HG03521 (cell line): ENCODE data around the gene SALL2.
"Not testable (repeated sequence)": the region's sequence is repeated elsewhere in the genome, so short reads cannot be mapped to it uniquely, and the experiment has no call there.

ENCODE experiments used
- ATAC-seq: cut with Tn5 transposase; IDR thresholded peaks from one replicate; pipeline ENCODE4 v1.9.1; 2021; ENCODE audit warnings: mild to moderate bottlenecking, moderate library complexity; ENCODE audit not compliant: unreplicated experiment

SALL2 gene

DNA sequence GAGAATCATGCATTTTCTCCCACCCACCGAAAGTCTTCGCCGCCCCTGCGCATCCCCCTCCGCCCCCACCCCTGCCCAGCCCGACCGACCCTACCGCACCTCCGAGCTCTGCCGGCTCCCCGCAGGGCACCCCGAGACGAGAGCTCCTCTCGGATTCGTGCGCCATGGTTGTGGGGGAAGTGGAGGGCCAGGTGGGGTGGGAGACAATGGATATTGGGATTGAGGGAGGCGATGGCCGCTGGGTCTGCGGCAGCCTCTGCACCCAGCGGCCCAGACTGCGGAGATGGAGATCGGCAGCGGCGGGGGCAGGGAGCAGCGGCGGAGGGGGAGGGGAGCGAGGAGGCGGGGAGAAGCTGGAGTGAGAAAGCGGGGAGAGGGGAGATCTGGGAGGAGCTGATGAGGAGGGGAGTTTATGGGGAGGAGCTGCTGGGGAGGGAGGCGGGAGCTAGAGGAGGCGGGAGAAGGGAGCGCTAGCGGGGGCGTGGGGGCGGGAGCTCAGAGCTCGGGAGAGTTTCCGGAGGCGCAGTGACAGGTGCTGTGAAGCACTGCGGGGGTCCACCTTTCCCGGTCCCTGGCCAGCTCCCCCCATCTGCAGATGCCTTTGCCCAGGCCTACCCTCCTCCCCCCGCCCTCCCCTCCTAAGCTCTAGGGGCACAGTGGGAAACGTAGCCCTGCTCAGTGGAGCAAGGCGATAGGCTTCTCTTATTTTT lies at the start of gene SALL2:
SALL2 (minus strand) TSS at position 385 of the 710 bp plus-strand sequence; CDS start at position 166, 219 bp downstream.
- ATAC-seq = no peak

DNA sequence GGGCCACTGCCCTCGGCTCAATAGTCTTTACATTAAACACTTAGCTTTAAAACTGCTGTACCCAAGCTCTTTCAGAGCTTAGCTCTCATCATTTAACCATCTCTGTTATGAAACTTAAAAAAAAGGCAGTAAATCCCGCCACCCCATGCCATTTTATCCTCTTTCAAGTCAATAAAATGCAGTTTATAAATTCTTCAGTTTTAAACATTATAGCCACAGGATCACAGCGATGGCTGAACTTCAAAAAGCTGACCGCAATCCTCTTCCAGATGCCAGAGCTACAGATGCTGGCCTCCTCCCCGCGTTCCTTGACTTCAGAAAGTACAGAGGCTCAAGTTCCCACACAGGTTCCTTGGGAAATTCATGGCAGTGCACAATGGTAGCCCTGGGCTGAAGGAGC lies 49.5 kb upstream of the SALL2 start:
- no peak for ATAC-seq

DNA sequence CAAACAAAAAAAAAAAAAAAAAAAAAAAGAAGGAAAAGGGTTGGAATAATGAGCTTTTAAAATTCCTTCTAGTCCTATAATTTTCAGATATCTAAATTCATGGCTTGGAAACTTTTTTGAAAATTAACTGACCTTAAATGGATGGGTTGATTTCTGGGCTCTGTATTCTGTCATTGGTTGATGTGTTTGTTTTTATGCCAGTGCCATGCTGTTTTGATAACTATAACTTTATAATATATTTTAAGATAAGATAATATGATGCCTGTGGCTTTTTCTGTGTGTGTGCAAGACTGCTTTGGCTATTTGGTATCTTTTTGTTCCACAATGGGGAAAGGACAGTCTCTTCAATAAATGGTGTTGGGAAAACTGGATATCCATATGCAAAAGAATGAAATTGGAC lies 46.5 kb upstream of the SALL2 start:
- ATAC-seq = no peak

DNA sequence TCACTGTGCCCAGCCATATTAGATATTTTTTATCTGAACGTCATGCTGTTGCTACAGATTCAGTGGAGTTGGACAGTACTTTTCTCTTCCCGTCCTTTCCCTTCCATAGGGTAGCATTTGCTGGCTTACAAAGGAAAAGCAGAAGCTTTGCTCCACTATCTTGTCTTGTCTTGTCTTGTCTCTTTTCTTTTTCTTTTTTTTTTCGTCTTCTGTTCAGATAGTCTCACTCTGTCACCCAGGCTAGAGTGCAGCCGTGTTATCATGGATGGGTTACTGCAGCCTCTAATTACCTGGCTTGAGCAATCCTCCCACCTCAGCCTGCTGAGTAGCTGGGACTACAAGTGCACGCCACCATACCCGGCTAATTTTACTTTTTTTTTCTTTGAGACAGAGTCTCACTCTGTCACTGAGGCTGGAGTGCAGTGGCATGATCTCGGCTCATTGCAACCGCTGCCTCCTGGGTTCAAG lies 32.6 kb upstream of the SALL2 start:
- no peak for ATAC-seq

DNA sequence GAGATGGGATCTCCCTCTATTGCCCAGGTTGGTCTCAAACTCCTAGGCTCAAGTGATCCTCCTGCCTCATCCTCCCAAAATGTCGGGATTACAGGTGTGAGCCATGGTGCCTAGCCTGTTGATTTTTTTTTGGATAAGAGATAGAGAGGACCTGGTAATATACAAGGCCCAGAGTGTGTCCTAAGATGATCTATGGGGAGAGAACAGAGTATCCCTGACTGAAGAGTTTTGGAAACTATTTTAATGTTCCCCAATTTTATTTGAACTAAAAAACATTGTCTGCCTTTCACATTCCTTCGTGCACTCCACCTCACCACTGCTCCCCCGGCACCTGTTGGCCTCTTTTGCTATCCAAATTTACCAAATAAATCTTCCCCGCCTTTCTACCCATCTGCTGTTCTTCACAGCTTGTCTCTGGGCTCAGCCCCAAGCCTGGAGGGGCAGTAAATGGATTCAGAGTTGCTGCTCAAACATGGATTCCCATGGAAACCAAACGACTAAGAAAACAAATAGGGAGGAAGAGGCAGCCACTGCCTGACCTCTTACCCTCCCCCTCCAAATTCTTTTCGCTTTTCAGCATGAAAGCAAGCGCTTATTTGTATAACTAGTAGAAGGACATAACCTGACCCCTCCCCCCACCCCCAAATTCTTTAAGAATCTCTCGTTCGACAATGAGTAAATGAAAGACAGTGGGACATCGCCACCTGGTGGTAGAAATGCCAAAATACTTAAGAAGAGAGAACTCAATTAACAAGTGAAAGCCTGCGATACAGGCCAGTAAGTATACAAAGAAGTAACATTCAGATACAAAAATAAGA lies 31.1 kb upstream of the SALL2 start:
- no peak for ATAC-seq

DNA sequence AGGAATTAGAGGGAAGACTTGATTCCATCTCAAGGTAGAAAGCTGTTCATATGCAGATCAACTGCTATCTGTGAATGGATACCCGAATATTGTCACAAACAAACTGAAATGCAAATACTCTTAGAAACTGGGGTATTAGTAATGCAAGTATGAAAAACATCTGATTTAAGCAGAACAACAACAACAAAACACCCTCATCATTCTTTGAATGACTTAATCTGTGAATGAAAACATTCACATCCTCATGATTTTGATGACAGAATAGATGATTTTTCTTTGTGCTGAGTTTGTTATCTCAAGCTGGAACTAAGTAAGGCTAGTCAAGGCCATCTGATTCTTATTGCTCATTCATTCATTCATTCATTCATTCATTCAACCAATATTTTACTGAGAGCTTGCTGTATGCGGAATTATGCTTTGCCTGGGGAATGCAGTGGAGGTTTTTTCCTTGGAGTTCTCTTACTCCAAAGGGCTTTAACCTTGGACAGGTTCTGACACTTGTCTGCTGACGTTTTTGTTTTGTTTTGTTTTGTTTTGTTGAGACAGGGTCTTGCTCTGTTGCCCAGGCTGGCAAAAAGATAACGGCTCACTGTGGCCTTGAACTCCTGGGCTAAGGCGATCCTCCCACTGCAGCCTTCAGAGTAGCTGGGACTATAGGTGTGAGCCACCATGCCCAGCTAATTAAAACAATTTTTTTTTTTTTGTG lies 30.4 kb upstream of the SALL2 start:
- ATAC-seq = no peak

DNA sequence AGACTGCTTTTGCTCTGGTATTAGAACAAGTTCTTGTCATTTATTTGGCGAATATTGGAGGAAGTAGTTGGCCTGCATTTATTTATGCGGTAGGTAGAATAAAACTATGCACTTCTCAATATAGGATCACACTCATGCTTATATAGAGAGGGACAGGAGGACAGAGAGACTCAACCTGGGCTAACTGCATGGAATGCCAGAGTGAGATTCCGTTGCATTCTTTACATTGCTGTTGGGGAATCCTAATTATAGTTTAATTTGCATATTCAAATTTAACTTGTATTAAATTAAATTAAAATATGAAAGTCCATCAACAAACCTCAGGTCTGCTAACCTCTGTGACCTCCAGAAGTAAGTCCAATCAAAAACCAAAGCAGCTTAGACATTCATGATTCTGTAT lies 27.1 kb upstream of the SALL2 start:
- ATAC-seq = no peak

DNA sequence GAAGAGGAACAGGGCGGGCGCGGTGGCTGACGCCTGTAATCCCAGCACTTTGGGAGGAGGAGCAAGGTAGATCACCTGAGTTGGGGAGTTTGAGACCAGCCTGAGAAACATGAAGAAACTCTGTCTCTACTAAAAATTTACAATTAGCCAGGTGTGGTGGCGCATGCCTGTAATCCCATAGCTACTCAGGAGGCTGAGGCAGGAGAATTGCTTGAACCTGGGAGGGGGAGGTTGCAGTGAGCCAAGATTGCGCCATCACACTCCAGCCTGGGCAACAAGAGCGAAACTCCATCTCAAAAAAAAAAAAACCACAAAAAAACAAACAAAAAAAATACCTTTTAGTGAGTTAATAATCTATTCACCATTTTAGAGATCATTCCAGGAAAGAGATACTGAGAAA lies 18.4 kb upstream of the SALL2 start:
- not testable (repeated sequence) for ATAC-seq

DNA sequence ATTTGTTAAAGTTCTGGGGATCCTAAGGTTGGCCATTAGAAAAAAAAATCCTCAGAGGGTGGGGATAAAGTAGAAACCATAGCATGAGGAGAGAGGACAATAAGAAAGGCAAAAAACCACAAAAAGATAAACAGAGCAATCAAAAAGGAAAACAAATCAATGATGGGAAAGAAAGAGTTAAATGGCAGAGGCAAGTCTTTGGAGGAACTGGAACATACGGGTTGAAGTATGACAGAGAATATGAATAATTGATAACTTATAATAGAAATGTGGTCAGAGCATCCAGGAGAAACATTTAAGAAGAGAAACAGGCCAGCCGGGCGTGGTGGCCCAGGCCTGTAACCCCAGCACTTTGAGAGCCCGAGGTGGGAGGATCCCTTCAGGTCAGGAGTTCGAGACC lies 17.8 kb upstream of the SALL2 start:
- ATAC-seq = no peak

DNA sequence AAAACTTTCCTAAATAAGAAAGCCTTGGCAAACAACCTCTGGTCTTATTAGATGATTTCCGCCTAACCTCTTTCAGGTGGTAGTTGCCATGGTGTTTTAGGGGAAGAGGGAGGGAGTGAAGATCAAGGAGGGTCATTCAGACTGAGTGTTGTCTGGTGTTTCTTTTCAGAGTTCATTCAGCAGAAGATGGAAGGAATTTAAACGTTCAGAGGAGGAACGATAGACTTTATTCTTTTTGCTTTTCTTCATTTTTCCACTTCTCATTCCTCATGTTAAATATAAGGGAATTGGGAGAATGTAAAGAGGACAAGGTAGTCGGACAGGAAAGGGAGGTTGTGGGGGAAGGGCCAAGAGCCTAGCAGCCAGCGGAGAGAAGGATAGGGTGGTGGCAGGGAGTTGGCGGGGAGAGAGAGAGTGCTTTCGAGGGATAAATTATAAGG lies 17.4 kb upstream of the SALL2 start:
- no peak for ATAC-seq

DNA sequence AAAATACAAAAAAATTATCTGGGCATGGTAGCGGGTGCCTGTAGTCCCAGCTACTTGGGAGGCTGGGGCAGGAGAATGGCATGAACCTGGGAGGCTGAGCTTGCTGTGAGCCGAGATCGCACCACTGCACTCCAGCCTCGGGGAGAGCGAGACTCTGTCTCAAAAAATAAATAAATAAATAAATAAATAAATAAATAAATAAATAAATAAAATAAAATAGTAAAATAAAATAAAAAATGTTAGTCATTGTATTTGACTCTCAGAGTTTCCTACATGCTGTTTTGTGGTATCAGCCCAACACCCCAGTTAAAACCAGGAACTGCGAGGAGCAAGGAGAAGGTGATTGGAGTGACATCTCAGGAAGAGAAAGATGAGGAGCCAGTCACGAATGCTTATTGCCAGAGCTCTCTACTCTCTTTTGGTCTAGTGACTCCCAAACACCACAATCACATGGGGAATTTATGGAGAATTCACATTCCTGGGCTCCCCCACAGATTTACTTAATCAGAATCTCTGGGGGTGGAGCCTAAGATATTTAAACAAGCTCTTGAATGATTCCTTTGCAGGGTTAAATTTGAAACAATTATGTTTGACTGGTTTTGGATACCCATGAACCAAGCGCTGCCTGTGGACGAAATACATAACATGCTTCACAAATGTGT lies 15.4 kb upstream of the SALL2 start:
- no peak for ATAC-seq

DNA sequence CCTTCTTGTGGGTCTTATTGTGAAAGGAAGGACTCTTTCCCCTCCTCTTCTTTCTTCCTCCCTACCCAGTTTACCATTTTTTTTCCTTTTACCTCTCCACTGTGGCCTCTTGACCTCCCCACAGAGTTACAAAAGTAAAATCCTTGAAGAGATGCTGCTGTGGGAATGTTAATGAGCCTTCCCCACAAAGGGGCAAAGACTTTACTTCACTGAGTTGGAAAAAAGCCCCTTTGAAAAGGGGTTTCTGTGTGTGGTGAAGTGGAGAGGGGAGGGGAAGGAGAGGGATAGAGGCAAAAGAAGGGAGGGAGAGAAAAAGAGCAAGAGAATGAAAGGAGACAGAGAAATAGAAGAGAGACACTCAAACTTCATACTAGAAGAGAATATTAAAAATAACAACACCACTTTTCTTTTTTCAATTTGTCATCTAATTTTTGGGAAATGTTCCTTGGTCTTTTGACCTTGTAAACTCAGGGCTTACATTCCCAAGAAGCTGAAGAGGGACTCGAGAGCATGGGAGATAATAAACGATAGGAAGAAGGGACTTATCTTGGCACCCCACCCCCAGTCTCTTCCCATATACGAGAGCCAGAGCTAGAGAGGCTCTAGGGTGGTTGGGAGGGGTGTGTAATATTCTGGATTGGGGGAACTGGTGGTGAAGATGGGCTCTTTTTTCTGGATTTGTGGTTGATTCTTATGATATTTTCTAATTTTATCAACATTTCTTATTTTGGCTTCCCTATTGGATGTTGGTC lies 13.2 kb upstream of the SALL2 start:
- ATAC-seq = no peak

DNA sequence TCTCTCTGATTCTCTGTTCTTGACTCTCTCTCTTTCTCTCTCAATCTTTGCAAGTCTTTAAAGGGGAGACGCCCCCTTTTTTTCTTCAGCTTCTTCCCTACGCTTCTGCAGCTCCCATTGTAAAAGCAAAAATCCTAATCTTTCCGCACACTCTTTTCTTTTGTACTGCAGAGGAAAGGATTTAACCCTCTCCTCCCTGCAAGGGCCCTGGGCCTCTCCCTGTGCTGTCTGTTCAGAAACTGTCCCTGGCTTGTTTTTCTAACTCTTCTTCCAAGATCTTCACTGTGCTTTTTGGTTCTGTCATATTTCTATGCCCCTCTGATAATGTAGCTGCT lies 10.9 kb upstream of the SALL2 start:
- no peak for ATAC-seq

DNA sequence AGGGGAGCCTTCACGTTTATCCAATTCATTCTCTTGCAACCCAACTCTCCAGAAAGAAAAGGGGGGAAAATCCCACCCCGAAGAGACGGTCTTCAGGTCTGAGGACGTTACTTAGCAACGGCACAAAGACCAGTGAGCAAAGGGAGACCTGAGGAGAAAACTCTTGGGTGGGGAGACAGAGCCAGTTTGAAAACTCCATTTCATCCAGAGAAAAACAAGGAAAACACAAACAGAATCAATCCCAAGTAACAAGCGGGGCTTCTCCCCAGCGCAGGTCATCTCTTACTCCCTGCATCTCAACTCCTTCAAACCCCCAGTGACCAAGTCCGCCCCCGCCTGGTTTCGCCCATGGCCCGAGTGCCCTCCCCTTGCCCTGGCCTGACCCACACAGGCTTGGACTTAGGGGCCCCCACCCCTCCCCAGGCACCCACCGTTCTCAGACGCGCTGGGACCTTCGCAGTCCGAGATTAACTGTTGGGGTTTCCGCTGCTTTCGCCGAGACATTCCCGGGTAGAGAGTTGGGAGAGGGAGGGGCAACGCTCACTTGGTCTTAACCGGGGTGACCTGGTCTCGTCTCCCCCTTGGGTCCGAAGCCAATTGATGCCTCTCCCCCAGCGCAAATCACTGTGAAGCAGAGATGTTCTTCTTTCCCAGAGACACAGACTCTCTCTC lies 10.4 kb upstream of the SALL2 start:
- ATAC-seq = no peak

DNA sequence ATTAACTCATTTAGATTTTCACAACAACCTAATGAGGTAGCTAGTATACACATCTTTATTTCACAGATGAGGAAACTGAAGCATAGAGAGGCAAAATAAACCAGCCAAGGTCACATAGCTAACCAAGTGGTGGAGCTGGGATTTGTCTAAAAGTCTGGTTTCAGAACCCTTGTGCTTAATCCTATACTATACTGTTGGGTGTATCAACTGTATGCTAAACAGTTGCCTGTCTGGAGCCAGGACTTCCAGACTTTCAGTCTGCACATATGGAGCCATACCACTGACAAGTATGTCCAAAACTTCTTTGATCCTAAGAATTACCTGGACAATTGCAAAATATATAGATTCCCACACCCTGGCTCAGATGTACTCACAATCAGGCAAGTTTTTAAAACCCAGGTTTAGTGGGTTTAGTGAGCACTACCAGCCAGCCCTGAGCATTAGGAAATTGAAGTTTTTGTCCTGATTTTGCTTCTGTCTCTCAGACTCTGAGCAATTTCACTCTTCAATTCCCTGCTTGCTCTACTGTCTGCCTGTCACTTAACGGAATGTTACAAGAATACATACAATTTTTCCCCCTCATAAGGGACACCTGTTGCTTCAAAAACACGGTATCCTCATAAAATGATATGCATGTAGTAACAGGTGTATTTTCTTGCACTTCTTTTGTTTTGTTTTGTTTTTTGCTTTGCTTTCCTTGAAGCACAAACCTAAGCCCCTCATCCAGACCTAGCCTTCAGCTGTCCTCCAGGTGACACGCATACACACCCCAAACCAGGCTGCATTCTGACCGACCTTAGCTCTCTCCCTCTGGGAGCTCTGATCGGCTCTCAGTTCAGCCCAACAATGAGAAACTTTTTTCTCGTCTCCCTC lies 9.6 kb upstream of the SALL2 start:
- ATAC-seq = no peak

DNA sequence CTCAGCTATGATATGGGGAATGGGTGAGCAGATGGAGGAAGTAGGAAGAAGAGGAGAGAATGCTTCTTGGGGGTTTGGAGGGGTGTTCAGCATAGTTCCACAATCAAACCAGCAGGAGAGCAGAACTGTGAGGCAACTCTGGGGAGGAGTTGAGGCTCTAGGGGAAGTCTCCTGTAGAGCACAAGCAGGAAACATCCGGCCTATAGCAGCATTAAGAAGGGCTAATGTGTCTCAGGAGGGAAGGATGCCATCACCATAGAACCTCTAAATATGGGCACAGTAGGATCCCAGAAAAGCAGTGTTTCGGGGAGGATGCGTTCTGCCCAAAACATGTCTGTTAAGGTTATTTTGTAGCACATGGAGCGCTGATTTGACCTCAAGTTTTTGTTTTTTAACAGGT lies 8.4 kb upstream of the SALL2 start:
- no peak for ATAC-seq

DNA sequence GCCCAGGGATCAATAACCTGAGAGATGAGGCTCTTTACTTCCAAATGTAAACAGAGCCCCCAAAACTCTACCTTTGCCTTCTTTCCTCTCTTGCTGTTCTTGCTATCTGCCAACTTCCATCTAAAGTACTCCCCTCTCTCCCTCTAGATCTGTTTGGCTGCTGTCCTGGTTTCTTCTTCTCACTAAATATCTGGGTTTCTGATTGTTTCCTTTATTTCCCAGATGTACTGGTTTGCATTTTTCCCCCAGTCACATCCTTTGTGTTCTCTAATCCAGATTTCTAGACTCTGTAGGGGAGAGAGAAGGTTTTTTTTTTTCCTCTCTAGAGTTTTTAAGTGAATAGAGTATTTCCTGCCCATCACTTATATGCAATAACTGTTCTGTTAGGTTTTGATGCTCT lies 7.1 kb upstream of the SALL2 start:
- no peak for ATAC-seq

DNA sequence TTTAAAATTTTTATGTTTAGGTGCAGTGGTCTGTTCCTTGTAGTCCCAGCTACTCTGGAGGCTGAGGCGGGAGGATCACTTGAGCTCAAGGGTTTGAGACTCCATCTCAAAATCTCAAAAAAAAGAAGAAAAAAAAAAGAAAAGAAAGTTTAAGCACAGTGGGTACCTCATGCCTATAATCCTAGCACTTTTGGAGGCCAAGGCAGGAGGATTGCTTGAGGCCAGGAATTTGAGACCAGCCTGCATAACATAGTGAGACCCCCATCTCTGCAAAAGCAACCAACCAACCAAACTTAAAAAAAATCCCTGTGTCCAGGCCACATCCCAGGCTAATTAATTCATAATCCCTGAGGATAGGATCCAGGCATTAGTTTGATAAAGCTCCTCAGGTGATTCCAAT lies 3.4 kb upstream of the SALL2 start:
- no peak for ATAC-seq
